Caki2 (cell line): Measurements from ENCODE around the gene MED12L. TPM values are rescaled to one million over a fixed set of nuclear protein-coding genes. Genes with fewer than 3 reads are reported as not detected.
A peak's percentile ranks its signal among the peaks of the same experiment; 100 is the strongest.

Source experiments
- DNase-seq: peaks from one replicate; pipeline ENCODE4 v3.0.0-alpha.2; 2015; ENCODE audit warnings: low read depth
- in situ Hi-C: cut with HindIII; loops from 2 replicates; pipeline ENCODE4 v1.10.0; 2016; ENCODE audit warnings: low sequenced_read_pairs, low pct_unique_long_range_greater_than_20kb, mixed read lengths
- total RNA-seq: library from RNA; depleted of rRNA; stranded (reverse); fragments of >200 nt; shearing (Covaris generic); gene quantifications from 2 replicates; pipeline ENCODE4 v1.2.3, GENCODE V29; 2014; ENCODE audit warnings: low replicate concordance

MED12L gene
- total RNA-seq, 1 experiment from 2014 or later, result 0.24 TPM

DNA sequence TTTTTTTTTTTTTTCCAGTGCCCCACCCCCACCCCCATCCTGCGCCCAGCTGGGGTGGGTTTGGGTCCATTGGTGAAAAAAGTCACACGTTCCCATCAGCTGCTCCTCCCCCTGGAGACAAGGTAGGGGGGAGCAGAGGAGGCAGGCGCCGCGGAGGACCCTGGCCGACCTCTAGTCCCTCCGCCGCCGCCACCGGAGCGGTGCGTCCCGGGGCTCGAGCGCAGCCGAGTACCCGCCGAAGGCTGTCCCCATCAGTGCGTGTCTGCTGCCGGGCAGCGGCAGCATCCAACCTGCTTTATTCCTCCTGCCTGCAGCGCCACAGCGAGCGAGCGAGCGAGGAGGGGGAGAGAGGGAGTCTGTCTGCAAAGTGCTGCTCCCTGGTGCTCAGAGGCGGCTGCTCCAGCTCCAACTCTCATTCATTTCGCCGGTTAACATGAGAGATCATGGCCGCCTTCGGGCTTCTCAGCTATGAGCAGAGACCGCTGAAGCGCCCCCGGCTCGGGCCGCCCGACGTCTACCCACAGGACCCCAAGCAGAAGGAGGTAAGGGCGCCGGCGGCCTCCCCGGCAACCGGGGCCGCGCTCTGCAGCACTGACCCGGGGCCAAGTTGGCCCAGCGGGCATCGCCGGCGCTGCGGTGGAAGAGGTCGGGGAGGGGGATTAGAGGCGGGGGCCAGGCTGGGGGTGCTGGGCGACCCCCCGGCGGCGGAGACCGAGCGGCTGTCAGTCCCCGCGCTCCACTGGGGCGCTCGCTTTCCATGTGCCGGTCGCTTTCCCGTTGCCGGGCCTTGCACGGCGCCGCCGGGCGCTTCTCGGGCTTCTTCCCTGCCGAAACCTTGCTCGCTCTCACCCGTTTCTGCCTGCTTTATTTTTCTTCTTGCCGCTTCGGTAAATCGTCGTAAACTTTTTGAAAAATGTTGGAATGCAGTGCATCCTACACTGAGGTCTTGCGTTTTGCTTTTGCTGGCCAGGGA is 1.3 kb downstream of the MED12L start:
- in situ Hi-C loops, result no loop called here
- peak; percentile 88 for DNase-seq

DNA sequence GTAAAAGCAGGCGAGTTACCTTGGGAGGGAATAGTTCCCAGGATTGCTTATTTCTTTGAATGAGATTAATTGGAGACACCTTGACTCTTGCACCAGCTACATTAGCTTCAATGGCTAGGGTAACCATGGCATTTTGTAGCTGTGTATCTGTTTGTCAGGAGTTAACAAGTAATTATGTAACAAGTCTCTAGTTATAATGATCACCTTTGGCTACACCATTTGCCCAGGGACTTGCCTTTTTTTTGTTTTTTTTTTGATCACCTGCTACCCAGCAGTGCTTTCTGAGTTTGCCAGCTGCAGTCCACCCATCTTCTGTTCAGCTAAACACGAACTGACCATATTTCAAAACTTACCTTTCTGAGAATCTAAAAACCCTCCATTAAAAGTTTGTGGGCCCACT is 2.2 kb downstream of the MED12L start:
- no peak for DNase-seq
- in situ Hi-C loops, result no loop called here

DNA sequence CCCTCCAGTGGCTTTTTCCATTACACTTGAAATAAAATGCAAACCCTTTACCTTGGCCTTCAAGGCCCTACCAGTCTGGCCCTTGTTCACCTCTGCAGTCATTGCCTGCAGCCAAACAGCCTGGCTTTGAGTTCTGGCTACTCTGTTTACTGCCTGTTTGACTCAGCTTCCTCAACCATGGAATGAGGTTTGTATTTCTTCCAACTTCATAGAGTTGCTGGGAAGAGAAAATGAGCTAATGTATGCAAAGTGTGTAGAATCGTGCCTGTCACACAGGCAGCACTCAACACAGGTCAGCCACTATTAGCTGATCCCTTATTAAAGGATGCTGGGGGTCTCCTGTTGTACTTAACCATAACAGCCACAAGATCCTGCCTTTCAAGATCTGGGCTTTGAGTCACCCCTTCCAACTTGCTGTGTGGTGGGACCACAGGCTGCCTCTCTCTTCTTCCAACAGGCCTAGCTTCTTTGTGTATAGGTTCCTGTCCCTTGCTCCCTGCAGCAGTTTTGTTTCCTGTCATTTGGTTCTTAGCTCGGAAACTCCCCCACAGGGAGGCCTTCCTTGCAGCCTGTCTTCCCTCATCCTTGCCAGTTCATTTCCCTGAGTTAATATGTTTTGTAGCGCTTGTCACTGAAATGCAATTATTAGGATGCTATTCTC is 6.4 kb downstream of the MED12L start:
- DNase-seq, result no peak
- in situ Hi-C loops, result no loop called here

DNA sequence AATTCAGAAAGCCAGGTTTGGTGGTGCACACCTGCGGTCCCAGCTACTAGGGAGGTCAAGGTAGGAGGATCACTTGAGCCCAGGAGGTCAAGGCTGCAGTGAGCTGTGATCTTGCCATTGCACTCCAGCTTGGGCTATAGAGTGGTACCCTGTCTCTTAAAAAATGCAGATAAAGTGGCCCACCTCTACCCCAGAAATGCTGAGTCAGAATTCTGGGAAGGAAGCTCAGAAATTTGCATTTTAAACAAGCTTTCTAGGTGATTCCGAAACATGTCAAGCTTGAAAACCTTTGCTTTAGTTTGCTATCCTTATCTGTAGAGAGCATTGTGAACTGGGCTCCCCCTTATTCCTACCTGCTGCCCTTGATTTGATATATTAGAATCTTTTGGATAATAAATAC is 7.7 kb downstream of the MED12L start:
- DNase-seq, result no peak
- in situ Hi-C loops, result no loop called here

DNA sequence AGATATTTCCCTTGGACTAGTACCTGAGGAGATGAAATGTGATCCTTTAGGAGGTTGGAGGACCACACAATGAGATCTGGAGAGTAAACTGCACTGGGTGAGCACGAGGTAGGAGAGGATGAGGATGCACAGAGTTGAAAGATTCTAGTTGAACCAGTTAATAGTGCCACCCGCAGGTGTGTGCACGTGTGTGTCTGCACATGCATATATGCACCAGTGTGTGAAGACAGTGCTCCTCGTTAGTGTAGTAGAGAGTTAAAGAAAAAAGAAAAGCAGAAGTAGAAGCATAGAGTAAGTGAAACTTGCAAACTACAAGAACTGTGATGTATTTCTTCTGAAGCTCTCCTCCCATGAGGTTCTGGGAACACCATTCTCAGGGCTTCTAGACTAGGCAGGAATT is 8.4 kb downstream of the MED12L start:
- no peak for DNase-seq
- in situ Hi-C loops, result no loop called here

DNA sequence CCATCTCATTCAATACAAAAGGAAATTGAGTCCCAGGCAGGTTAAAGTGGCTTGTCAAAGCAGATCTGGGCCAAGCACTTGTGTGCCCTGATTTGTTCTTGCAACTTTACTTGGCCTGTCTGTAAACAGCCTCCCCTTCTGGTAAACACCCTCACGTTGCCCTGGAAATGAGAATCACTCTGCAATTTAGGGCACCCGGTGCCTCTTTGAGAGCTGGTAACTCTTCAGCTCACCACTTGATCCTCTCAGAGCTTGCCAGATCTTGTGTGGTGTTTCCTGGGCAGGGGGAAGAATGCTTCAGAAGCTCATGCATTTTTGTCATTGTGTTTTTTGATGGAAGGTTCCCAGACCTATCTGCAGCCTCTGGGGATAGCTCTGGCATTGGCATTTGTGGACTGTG is 11.3 kb downstream of the MED12L start:
- no peak for DNase-seq
- in situ Hi-C loops, result no loop called here

DNA sequence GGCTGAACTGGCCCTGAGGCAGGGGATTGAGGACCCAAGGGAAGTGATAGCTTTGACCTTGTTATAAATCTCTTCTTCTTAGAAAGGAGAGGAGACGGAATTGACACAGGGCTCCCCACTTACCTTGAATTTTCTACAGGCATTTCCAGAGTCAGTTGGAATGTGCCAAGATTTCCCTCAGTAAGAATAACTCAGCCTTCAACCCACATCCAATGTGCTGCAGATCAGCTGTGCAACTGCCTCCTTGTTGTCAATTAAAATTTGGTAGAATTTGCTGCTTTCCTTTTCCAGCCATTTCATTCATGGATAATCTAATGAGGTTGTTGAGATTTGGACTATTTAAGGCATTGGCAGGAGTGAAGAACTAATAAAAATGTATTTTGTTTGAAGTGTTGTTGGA is 14.6 kb downstream of the MED12L start:
- in situ Hi-C loops, result no loop called here
- DNase-seq, result no peak

DNA sequence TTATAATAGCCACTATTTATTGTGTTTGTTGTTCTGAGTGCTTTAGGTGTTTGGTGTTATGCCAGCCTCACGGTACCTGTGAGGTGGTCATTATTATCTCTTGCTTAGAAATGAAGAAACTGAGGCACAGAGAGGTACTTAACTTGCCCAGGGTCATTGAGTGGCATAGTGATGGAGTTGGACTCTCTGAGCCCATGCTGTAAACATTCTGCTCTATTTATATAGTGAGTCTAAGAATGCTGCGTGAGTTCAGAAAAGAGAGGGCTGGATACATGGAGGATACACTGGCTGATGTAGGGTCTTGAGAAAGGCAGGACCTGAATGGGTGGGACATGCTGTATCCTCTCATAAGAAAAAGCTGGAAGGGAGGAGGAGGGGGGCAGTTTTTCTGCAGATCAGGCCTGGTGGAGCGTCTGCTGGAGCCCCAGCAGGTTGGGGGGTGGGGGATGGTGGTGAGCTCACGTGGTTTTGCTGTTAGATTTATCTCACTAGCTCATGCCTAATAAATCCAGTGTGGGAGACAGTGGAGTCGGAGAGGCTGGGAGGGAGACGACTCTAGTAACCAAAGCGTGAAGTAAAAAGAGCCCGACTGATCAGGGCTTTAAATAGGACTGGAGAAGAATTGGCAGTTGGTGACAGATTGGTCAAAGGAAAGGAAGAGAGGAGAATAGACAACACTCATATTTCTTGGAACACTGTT is 16.0 kb downstream of the MED12L start:
- no peak for DNase-seq
- in situ Hi-C loops, result no loop called here

DNA sequence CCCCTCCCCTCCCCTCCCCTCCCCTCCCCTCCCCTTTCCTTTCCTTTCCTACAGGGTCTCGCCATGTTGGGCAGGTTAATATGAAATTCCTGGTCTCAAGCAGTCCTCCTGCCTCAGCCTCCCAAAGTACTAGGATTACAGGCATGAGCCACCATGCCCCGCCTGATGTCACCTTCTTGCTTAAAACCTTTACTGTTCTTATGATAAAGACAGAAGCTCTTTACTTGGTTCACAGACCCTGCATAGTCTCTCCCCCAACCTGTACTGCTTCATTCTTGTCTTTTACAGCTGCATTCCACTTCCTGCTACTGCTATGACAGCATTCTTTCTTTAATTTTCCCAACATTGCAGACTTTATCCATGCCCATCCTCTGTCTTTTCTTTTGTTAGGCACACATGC is 20.8 kb downstream of the MED12L start:
- in situ Hi-C loops, result no loop called here

DNA sequence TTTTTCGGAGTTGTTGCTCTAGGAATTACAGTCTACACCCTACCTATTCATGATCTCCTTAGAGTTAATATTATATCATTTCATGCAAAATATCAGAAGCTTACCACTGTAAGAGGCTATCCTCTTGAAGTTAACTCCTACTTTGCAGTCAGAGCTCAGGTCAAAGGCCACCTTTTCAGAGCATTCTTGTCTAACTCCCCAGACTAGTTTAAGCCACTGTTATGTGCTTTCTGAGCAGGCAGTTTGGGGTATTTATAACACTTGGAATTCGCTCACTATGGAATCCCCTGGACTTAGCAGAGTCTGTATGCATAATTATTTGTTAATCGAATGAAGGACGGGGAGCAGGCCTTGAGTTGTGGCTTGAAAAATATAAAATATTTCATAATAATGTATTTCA is 21.7 kb downstream of the MED12L start:
- DNase-seq, result no peak
- in situ Hi-C loops, result no loop called here

More for the DNA sequence above, 20.8 kb downstream of the MED12L start:
- no peak for DNase-seq

DNA sequence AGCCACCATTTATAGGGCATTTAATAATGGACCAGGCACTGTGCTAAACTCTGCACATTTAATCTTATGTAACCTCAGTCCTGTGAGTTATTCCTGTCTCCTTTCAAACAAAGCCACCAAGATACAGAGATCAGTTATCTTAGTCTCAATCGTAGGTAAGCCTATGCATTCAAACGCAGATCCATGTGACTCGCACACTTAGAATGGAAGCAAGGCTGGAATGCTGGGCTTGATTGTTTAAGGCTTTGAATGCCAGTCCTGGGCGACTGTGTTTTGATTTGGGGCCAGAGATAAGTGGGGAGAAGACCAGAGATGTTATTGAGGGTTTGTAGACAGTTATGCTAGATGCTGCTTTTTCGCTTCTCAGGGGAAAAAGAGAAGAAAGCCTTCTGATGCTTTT is 22.2 kb downstream of the MED12L start:
- DNase-seq, result no peak
- in situ Hi-C loops, result no loop called here

DNA sequence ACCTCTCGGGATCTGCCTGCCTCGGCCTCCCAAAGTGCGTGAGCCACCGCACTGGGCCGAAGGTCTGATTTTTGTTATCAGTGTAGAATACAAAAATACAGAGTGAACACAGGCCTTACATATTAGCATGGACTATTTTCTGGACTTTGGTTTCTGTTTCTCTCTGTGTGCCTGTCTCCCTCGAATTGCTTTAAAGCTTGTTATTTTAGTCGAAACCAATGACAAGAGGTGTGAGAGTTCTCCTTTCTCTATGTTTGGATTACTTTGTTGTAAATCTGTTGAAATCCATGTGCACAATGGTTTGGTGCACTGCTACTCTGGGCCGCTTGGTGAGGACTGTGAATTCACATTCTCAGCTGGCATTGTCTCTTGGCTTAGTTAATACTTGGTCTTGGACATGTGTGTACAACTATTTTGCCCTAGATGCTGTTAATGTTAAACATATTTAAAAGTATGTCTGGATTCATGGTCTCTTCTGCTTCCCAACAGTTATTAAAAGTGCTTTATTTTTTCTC is 23.9 kb downstream of the MED12L start:
- DNase-seq, result no peak
- in situ Hi-C loops, result no loop called here

DNA sequence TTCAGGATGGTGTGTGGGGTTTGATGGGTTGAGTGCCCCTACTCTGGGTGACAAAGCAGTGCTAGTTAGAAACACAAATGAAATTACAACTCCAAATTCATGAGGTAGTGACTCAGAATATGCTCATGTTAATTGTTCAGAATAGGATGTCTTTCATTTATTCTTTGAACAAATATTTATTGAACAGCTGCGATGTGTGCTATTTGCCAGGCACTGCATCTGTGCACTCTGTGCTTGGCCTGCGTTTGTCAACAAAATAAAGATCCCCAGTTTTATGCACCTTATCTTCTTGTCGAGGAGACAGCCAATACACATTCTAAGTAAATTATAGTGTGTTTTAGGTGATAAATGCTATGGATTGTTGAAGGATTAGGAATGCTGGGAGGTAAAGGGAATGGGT is 27.3 kb downstream of the MED12L start:
- in situ Hi-C loops, result no loop called here
- DNase-seq, result no peak

DNA sequence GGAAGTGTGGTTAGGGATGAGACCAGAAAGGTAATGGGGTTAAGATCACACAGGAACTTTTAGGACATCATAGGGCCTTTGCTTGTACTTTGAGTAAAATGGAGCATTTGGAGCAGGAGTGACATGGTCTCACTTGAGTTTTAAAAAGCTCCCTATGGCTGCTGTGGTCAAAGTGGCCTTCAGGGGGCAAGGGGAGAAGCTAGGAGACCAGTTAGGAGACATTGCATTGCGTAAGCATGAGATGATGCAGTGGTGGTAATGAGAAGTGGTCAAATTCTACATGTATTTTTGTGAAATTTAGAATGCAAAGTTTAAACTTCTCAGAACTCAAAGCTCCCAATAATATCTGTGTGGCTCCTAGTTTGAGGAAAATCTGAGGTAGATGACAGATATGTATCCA is 27.9 kb downstream of the MED12L start:
- in situ Hi-C loops, result no loop called here
- DNase-seq, result no peak

DNA sequence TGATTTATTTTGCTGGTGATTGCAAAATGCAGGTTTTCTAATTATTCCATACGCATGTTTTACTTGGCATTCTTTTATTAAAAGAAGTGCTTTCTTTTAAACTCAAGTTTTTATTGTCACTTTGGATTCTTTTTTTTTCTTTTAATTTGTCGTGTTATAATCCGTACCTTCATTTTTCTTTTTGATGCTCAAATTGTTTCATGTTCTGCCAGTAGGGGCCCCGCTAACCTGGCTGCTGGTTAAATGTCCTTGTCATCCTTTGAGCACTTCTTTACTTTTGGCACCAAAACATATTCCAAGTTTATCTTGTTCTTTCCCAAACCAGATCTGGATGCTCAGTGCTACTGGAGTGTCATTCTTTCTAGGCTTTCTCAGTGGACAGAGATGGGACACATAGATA is 31.6 kb downstream of the MED12L start:
- no peak for DNase-seq
- in situ Hi-C loops, result no loop called here

DNA sequence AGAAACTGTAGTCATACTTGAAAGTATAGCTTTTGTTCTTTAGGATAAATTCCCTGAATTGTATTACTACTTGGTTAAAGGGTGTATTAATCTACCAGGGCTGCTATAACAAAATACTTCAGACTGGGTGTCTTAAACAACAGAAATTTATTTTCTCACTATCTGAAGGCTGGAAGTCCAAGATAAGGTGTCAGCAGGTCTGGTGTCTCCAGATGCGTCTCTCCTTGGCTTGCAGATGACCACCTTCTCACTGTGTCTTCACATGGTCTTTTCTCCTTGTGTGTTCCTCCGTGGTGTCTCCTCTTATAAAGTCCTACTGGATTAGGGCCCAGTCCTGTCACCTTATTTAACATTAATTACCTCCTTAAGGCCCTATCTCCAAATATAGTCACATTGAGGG is 33.7 kb downstream of the MED12L start:
- no peak for DNase-seq
- in situ Hi-C loops, result no loop called here

DNA sequence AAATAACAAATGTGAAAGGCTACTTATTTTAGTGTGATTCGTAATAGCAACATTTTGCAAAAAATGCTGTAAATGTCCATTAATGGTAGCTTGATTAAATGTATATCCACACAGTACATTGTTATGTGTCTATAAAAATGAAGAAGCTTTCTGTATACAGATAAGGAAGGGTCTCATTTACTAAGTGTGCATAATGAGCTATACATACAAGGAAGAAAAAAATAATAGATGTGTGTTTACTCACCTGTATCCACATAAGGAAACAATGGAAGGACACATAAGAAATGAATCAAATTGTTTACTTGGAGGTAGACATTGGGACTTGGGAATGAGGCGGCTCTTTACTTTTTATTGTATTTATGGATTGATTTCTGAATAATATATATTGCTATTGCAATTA is 34.9 kb downstream of the MED12L start:
- in situ Hi-C loops, result no loop called here
- DNase-seq, result no peak

DNA sequence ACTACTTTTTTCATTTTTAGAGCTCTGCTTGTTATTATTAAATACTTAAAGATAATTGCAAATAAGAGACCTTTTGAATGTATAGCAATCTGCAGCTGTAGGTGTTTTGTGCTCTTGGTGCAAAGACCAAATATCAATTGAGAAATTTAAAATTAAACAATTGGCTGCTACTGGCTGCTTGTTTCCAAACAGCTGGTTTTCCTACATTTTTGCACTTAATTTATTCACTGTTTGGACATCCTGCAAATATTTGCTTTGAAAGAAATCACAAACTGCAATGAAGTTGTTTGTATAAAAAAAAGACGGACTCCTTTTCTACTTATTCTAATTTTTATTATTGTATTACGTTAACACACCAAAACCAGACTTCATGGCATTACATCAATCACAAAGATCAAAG is 35.6 kb downstream of the MED12L start:
- in situ Hi-C loops, result no loop called here
- DNase-seq, result no peak

DNA sequence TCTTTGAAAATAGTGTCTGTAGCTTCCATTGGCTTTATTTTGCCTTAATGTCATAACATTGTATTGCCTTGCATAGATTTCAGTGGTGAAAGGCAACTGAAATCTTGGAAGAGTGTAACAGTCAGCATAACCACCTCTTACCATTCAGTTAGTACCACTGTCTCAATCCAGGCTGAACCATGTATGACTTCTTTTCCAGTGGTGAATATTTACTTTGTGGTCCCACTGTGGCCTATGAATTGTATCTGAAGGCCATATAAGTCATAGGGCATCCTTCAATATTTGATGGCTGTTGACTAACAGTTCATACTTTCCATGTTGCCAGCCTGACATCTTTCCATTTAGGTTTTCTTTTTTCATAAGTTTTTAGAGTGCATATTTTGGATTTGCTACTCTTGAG is 38.4 kb downstream of the MED12L start:
- in situ Hi-C loops, result no loop called here
- DNase-seq, result no peak
